GM19240 (cell line): ENCODE results near the gene OAF.
"Not testable (repeated sequence)": the region's sequence is repeated elsewhere in the genome, so short reads cannot be mapped to it uniquely, and the experiment has no call there.

Source experiments
- DNase-seq: peaks from one replicate; pipeline ENCODE4 v3.0.0; 2011; ENCODE audit warnings: low spot score; ENCODE audit not compliant: insufficient read length

Gene OAF

GRCh38 chr11:120210626-120211521 is at the start of gene OAF:
TSS of gene OAF (plus strand) at chr11:120211032. CDS start at chr11:120211280, 248 bp downstream.
- peak; percentile 85 for DNase-seq

GRCh38 chr11:120167659-120168058 is 43.2 kb upstream of the OAF start:
- no peak for DNase-seq

- no peak for DNase-seq
These were observed 42.5 kb upstream of the OAF start for GRCh38 chr11:120168108-120168959.

- no peak for DNase-seq
These were observed 41.7 kb upstream of the OAF start for GRCh38 chr11:120168960-120169681.

- DNase-seq, result no peak
These were observed 40.7 kb upstream of the OAF start for GRCh38 chr11:120169981-120170698.

GRCh38 chr11:120170741-120171261 is 40.0 kb upstream of the OAF start:
- DNase-seq, result no peak

- DNase-seq, result peak; percentile 81
These were observed 38.5 kb upstream of the OAF start for GRCh38 chr11:120172054-120172911.

GRCh38 chr11:120173019-120173705 is 37.7 kb upstream of the OAF start:
- no peak for DNase-seq

- no peak for DNase-seq
These were observed 37.0 kb upstream of the OAF start for GRCh38 chr11:120173807-120174206.

GRCh38 chr11:120174866-120175265 is 36.0 kb upstream of the OAF start:
- no peak for DNase-seq

- no peak for DNase-seq
These were observed 32.2 kb upstream of the OAF start for GRCh38 chr11:120178561-120179056.

- no peak for DNase-seq
These were observed 31.7 kb upstream of the OAF start for GRCh38 chr11:120179057-120179672.

GRCh38 chr11:120180063-120180462 is 30.8 kb upstream of the OAF start:
- DNase-seq, result not testable (repeated sequence)

- DNase-seq, result no peak
These were observed 30.1 kb upstream of the OAF start for GRCh38 chr11:120180551-120181232.

- no peak for DNase-seq
These were observed 29.4 kb upstream of the OAF start for GRCh38 chr11:120181376-120181975.

GRCh38 chr11:120182372-120182771 is 28.5 kb upstream of the OAF start:
- DNase-seq, result no peak

GRCh38 chr11:120182790-120183491 is 27.9 kb upstream of the OAF start:
- DNase-seq, result no peak
